ENCODE results near the gene SMIM35. TPM values are rescaled to one million over a fixed set of nuclear protein-coding genes. Genes with fewer than 3 reads are reported as not detected.

The SMIM35 gene
- total RNA-seq, 1 donor from 2014 or later, result not detected

- H3K27me3 ChIP-seq (ENCODE audit: control insufficient read depth in 3 of 3, insufficient read depth in 3 of 3, low read length in 3 of 3), result peaks cover 0 to 6% (median 0%) of the 10 kb centered on the region in 3 donors
- no peak overlapping the region for H3K27ac ChIP-seq (ENCODE audit: low read depth, low read length)
These were observed 41.6 kb downstream of the SMIM35 start for GRCh38 chr11:118045191-118045590.

GRCh38 chr11:118042796-118043195, 44.0 kb downstream of the SMIM35 start:
- no peak overlapping the region for H3K4me3 ChIP-seq (ENCODE audit: low read length in 3 of 3)
- H3K27ac ChIP-seq (ENCODE audit: low read depth, low read length), result no peak overlapping the region
- no peaks in the 10 kb centered on the region for H3K4me1 ChIP-seq (ENCODE audit: control insufficient read depth in 3 of 3, insufficient read depth in 3 of 3, low read length in 3 of 3)
- peaks cover 0 to 6% (median 0%) of the 10 kb centered on the region in 3 donors for H3K27me3 ChIP-seq (ENCODE audit: control insufficient read depth in 3 of 3, insufficient read depth in 3 of 3, low read length in 3 of 3)
- no peak overlapping the region for H3K9ac ChIP-seq (ENCODE audit: low read depth in 1 of 3, low read length in 3 of 3)
- H3K9me3 ChIP-seq (ENCODE audit: control insufficient read depth in 3 of 3, low read length in 3 of 3), result no peaks in the 10 kb centered on the region
- no peaks in the 10 kb centered on the region for H3K36me3 ChIP-seq (ENCODE audit: control insufficient read depth in 3 of 3, insufficient read depth in 3 of 3, low read length in 3 of 3)

More at GRCh38 chr11:118045191-118045590, 41.6 kb downstream of the SMIM35 start:
- Histone ChIP-seq H3K9ac (ENCODE audit: low read depth in 1 of 3, low read length in 3 of 3) (no peak overlapping the region), H3K9me3 (ENCODE audit: control insufficient read depth in 3 of 3, low read length in 3 of 3) (no peaks in the 10 kb centered on the region), H3K4me3 (ENCODE audit: low read length in 3 of 3) (no peak overlapping the region), H3K36me3 (ENCODE audit: control insufficient read depth in 3 of 3, insufficient read depth in 3 of 3, low read length in 3 of 3) (no peaks in the 10 kb centered on the region), H3K4me1 (ENCODE audit: control insufficient read depth in 3 of 3, insufficient read depth in 3 of 3, low read length in 3 of 3) (no peaks in the 10 kb centered on the region)

- H3K4me1 ChIP-seq (ENCODE audit: control insufficient read depth in 3 of 3, insufficient read depth in 3 of 3, low read length in 3 of 3), result no peaks in the 10 kb centered on the region
- no peak overlapping the region for H3K9ac ChIP-seq (ENCODE audit: low read depth in 1 of 3, low read length in 3 of 3)
- no peak overlapping the region for H3K27ac ChIP-seq (ENCODE audit: low read depth, low read length)
- no peak overlapping the region for H3K4me3 ChIP-seq (ENCODE audit: low read length in 3 of 3)
- H3K27me3 ChIP-seq (ENCODE audit: control insufficient read depth in 3 of 3, insufficient read depth in 3 of 3, low read length in 3 of 3), result peaks cover 0 to 2% (median 0%) of the 10 kb centered on the region in 3 donors
- H3K36me3 ChIP-seq (ENCODE audit: control insufficient read depth in 3 of 3, insufficient read depth in 3 of 3, low read length in 3 of 3), result no peaks in the 10 kb centered on the region
- no peaks in the 10 kb centered on the region for H3K9me3 ChIP-seq (ENCODE audit: control insufficient read depth in 3 of 3, low read length in 3 of 3)
These were observed 44.6 kb downstream of the SMIM35 start for GRCh38 chr11:118042141-118042540.

GRCh38 chr11:118033443-118033842, 53.3 kb downstream of the SMIM35 start:
- no peaks in the 10 kb centered on the region for H3K9me3 ChIP-seq (ENCODE audit: control insufficient read depth in 3 of 3, low read length in 3 of 3)
- H3K4me3 ChIP-seq (ENCODE audit: low read length in 3 of 3), result no peak overlapping the region
- H3K4me1 ChIP-seq (ENCODE audit: control insufficient read depth in 3 of 3, insufficient read depth in 3 of 3, low read length in 3 of 3), result no peaks in the 10 kb centered on the region
- H3K9ac ChIP-seq (ENCODE audit: low read depth in 1 of 3, low read length in 3 of 3), result no peak overlapping the region
- peaks cover 0 to 7% (median 7%) of the 10 kb centered on the region in 3 donors for H3K27me3 ChIP-seq (ENCODE audit: control insufficient read depth in 3 of 3, insufficient read depth in 3 of 3, low read length in 3 of 3)
- H3K27ac ChIP-seq (ENCODE audit: low read depth, low read length), result no peak overlapping the region
- H3K36me3 ChIP-seq (ENCODE audit: control insufficient read depth in 3 of 3, insufficient read depth in 3 of 3, low read length in 3 of 3), result no peaks in the 10 kb centered on the region

GRCh38 chr11:118028626-118029025, 58.1 kb downstream of the SMIM35 start:
- H3K36me3 ChIP-seq (ENCODE audit: control insufficient read depth in 3 of 3, insufficient read depth in 3 of 3, low read length in 3 of 3), result no peaks in the 10 kb centered on the region
- peaks cover 0 to 7% (median 7%) of the 10 kb centered on the region in 3 donors for H3K27me3 ChIP-seq (ENCODE audit: control insufficient read depth in 3 of 3, insufficient read depth in 3 of 3, low read length in 3 of 3)
- no peaks in the 10 kb centered on the region for H3K4me1 ChIP-seq (ENCODE audit: control insufficient read depth in 3 of 3, insufficient read depth in 3 of 3, low read length in 3 of 3)
- no peak overlapping the region for H3K9ac ChIP-seq (ENCODE audit: low read depth in 1 of 3, low read length in 3 of 3)
- no peak overlapping the region for H3K27ac ChIP-seq (ENCODE audit: low read depth, low read length)
- no peak overlapping the region for H3K4me3 ChIP-seq (ENCODE audit: low read length in 3 of 3)
- peaks cover 0 to 3% (median 0%) of the 10 kb centered on the region in 3 donors for H3K9me3 ChIP-seq (ENCODE audit: control insufficient read depth in 3 of 3, low read length in 3 of 3)

GRCh38 chr11:118027694-118028093, 59.1 kb downstream of the SMIM35 start:
- H3K4me1 ChIP-seq (ENCODE audit: control insufficient read depth in 3 of 3, insufficient read depth in 3 of 3, low read length in 3 of 3), result no peaks in the 10 kb centered on the region
- H3K36me3 ChIP-seq (ENCODE audit: control insufficient read depth in 3 of 3, insufficient read depth in 3 of 3, low read length in 3 of 3), result no peaks in the 10 kb centered on the region
- no peak overlapping the region for H3K9ac ChIP-seq (ENCODE audit: low read depth in 1 of 3, low read length in 3 of 3)
- no peak overlapping the region for H3K27ac ChIP-seq (ENCODE audit: low read depth, low read length)
- H3K27me3 ChIP-seq (ENCODE audit: control insufficient read depth in 3 of 3, insufficient read depth in 3 of 3, low read length in 3 of 3), result peaks cover 0 to 7% (median 7%) of the 10 kb centered on the region in 3 donors
- H3K9me3 ChIP-seq (ENCODE audit: control insufficient read depth in 3 of 3, low read length in 3 of 3), result peaks cover 0 to 3% (median 0%) of the 10 kb centered on the region in 3 donors
- H3K4me3 ChIP-seq (ENCODE audit: low read length in 3 of 3), result no peak overlapping the region

- no peak overlapping the region for H3K4me3 ChIP-seq (ENCODE audit: low read length in 3 of 3)
- H3K4me1 ChIP-seq (ENCODE audit: control insufficient read depth in 3 of 3, insufficient read depth in 3 of 3, low read length in 3 of 3), result no peaks in the 10 kb centered on the region
- H3K9me3 ChIP-seq (ENCODE audit: control insufficient read depth in 3 of 3, low read length in 3 of 3), result peaks cover 0 to 5% (median 0%) of the 10 kb centered on the region in 3 donors
- no peak overlapping the region for H3K9ac ChIP-seq (ENCODE audit: low read depth in 1 of 3, low read length in 3 of 3)
- peaks cover 0 to 4% (median 2%) of the 10 kb centered on the region in 3 donors for H3K27me3 ChIP-seq (ENCODE audit: control insufficient read depth in 3 of 3, insufficient read depth in 3 of 3, low read length in 3 of 3)
- H3K27ac ChIP-seq (ENCODE audit: low read depth, low read length), result no peak overlapping the region
- H3K36me3 ChIP-seq (ENCODE audit: control insufficient read depth in 3 of 3, insufficient read depth in 3 of 3, low read length in 3 of 3), result no peaks in the 10 kb centered on the region
These were observed 65.6 kb downstream of the SMIM35 start for GRCh38 chr11:118021146-118021545.

GRCh38 chr11:118018401-118018800, 68.4 kb downstream of the SMIM35 start:
- no peak overlapping the region for H3K4me3 ChIP-seq (ENCODE audit: low read length in 3 of 3)

GRCh38 chr11:118017631-118018315, 69.0 kb downstream of the SMIM35 start:
- H3K4me3 ChIP-seq (ENCODE audit: low read length in 3 of 3), result no peak overlapping the region
- H3K36me3 ChIP-seq (ENCODE audit: control insufficient read depth in 3 of 3, insufficient read depth in 3 of 3, low read length in 3 of 3), result no peaks in the 10 kb centered on the region
- H3K27me3 ChIP-seq (ENCODE audit: control insufficient read depth in 3 of 3, insufficient read depth in 3 of 3, low read length in 3 of 3), result peaks cover 0 to 9% (median 8%) of the 10 kb centered on the region in 3 donors
- no peak overlapping the region for H3K27ac ChIP-seq (ENCODE audit: low read depth, low read length)
- H3K9ac ChIP-seq (ENCODE audit: low read depth in 1 of 3, low read length in 3 of 3), result no peak overlapping the region
- peaks cover 0 to 4% (median 0%) of the 10 kb centered on the region in 3 donors for H3K4me1 ChIP-seq (ENCODE audit: control insufficient read depth in 3 of 3, insufficient read depth in 3 of 3, low read length in 3 of 3)
- peaks cover 0 to 3% (median 0%) of the 10 kb centered on the region in 3 donors for H3K9me3 ChIP-seq (ENCODE audit: control insufficient read depth in 3 of 3, low read length in 3 of 3)

More at GRCh38 chr11:118018401-118018800, 68.4 kb downstream of the SMIM35 start:
- H3K27me3 ChIP-seq (ENCODE audit: control insufficient read depth in 3 of 3, insufficient read depth in 3 of 3, low read length in 3 of 3), result peaks cover 0 to 9% (median 8%) of the 10 kb centered on the region in 3 donors
- H3K4me1 ChIP-seq (ENCODE audit: control insufficient read depth in 3 of 3, insufficient read depth in 3 of 3, low read length in 3 of 3), result no peaks in the 10 kb centered on the region
- no peaks in the 10 kb centered on the region for H3K36me3 ChIP-seq (ENCODE audit: control insufficient read depth in 3 of 3, insufficient read depth in 3 of 3, low read length in 3 of 3)
- no peak overlapping the region for H3K27ac ChIP-seq (ENCODE audit: low read depth, low read length)
- peaks cover 0 to 3% (median 0%) of the 10 kb centered on the region in 3 donors for H3K9me3 ChIP-seq (ENCODE audit: control insufficient read depth in 3 of 3, low read length in 3 of 3)
- H3K9ac ChIP-seq (ENCODE audit: low read depth in 1 of 3, low read length in 3 of 3), result no peak overlapping the region

- H3K36me3 ChIP-seq (ENCODE audit: control insufficient read depth in 3 of 3, insufficient read depth in 3 of 3, low read length in 3 of 3), result no peaks in the 10 kb centered on the region
- no peak overlapping the region for H3K9ac ChIP-seq (ENCODE audit: low read depth in 1 of 3, low read length in 3 of 3)
- peaks cover 0 to 4% (median 0%) of the 10 kb centered on the region in 3 donors for H3K4me1 ChIP-seq (ENCODE audit: control insufficient read depth in 3 of 3, insufficient read depth in 3 of 3, low read length in 3 of 3)
- no peak overlapping the region for H3K27ac ChIP-seq (ENCODE audit: low read depth, low read length)
- H3K4me3 ChIP-seq (ENCODE audit: low read length in 3 of 3), result no peak overlapping the region
- peaks cover 0 to 12% (median 11%) of the 10 kb centered on the region in 3 donors for H3K27me3 ChIP-seq (ENCODE audit: control insufficient read depth in 3 of 3, insufficient read depth in 3 of 3, low read length in 3 of 3)
- H3K9me3 ChIP-seq (ENCODE audit: control insufficient read depth in 3 of 3, low read length in 3 of 3), result peaks cover 0 to 3% (median 0%) of the 10 kb centered on the region in 3 donors
These were observed 69.7 kb downstream of the SMIM35 start for GRCh38 chr11:118017111-118017510.
